Ishikawa (cell line): Measurements from ENCODE around the gene CDK1.

ENCODE experiments used
- CEBPB ChIP-seq: IDR thresholded peaks from 2 replicates; pipeline ENCODE4 v1.6.1; 2012
- CREB1 ChIP-seq: IDR thresholded peaks from 2 replicates; pipeline ENCODE4 v1.6.1; 2012; ENCODE audit warnings: low read depth
- EGR1 ChIP-seq: IDR thresholded peaks from 2 replicates; pipeline ENCODE4 v1.6.1; 2012
- EP300 ChIP-seq: IDR thresholded peaks from 2 replicates; pipeline ENCODE4 v1.6.1; 2012; ENCODE audit warnings: borderline replicate concordance
- FOXM1 ChIP-seq: IDR thresholded peaks from 2 replicates; pipeline ENCODE4 v1.6.1; 2012; ENCODE audit warnings: low read depth, borderline replicate concordance
- MAX ChIP-seq: IDR thresholded peaks from 2 replicates; pipeline ENCODE4 v1.6.1; 2012
- NFIC ChIP-seq: IDR thresholded peaks from 2 replicates; pipeline ENCODE4 v1.6.1; 2012
- RAD21 ChIP-seq: IDR thresholded peaks from 2 replicates; pipeline ENCODE4 v1.6.1; 2012; ENCODE audit warnings: low read depth
- TAF1 ChIP-seq: IDR thresholded peaks from 2 replicates; pipeline ENCODE4 v1.6.1; 2012; ENCODE audit warnings: low read depth, mild to moderate bottlenecking
- TCF12 ChIP-seq: IDR thresholded peaks from 2 replicates; pipeline ENCODE4 v1.6.1; 2012; ENCODE audit warnings: low read depth
- TEAD4 ChIP-seq: IDR thresholded peaks from 2 replicates; pipeline ENCODE4 v1.6.1; 2012
- USF1 ChIP-seq: IDR thresholded peaks from 2 replicates; pipeline ENCODE4 v1.6.1; 2012
- YY1 ChIP-seq: IDR thresholded peaks from 2 replicates; pipeline ENCODE4 v1.6.1; 2012; ENCODE audit warnings: low read depth
- ZBTB7A ChIP-seq: IDR thresholded peaks from 2 replicates; pipeline ENCODE4 v1.6.1; 2012; ENCODE audit warnings: low read depth
- TF ChIP-seq, protein P1 (sequence below): IDR thresholded peaks from 2 replicates; pipeline ENCODE4 v1.6.1; 2012; ENCODE audit warnings: low read depth, mild to moderate bottlenecking

CDK1 gene

DNA sequence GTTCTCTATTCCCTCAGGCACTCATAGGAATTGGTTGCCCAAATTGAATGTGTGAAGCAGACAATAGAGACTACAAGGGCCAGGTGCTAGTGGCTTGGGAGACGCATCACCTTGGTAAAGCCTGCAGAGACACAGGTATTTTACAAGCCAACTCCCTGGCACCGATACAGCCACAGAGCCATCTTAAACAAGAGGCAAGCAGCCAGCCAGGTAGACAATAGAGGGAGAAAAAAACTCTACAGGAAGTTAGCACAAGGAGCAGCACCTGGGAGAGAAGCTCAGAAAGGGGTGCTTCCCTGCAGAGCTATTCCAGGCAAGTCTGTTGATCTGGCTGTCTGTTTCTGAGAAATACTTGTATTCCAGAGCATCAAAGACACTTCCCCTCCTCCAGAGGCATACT lies 43.0 kb upstream of the CDK1 start:
- no peak for TF ChIP-seq FOXM1
- TF ChIP-seq NFIC, result peak; percentile 32; the same call in 1 of the 2 replicates
- no peak for TF ChIP-seq ZBTB7A

GRCh38 chr10:60737242-60737641 lies 41.0 kb upstream of the CDK1 start:
- no peak for TF ChIP-seq ZBTB7A
- TF ChIP-seq MAX, result no peak
- no peak for TF ChIP-seq FOXM1
- no peak for TF ChIP-seq EGR1
- no peak for TF ChIP-seq TCF12
- no peak for TF ChIP-seq EP300
- no peak for TF ChIP-seq TEAD4
- no peak for TF ChIP-seq USF1
- TF ChIP-seq RAD21, result no peak
- no peak for TF ChIP-seq CEBPB
- no peak for TF ChIP-seq YY1
- no peak for TF ChIP-seq TAF1
- TF ChIP-seq, protein P1, sequence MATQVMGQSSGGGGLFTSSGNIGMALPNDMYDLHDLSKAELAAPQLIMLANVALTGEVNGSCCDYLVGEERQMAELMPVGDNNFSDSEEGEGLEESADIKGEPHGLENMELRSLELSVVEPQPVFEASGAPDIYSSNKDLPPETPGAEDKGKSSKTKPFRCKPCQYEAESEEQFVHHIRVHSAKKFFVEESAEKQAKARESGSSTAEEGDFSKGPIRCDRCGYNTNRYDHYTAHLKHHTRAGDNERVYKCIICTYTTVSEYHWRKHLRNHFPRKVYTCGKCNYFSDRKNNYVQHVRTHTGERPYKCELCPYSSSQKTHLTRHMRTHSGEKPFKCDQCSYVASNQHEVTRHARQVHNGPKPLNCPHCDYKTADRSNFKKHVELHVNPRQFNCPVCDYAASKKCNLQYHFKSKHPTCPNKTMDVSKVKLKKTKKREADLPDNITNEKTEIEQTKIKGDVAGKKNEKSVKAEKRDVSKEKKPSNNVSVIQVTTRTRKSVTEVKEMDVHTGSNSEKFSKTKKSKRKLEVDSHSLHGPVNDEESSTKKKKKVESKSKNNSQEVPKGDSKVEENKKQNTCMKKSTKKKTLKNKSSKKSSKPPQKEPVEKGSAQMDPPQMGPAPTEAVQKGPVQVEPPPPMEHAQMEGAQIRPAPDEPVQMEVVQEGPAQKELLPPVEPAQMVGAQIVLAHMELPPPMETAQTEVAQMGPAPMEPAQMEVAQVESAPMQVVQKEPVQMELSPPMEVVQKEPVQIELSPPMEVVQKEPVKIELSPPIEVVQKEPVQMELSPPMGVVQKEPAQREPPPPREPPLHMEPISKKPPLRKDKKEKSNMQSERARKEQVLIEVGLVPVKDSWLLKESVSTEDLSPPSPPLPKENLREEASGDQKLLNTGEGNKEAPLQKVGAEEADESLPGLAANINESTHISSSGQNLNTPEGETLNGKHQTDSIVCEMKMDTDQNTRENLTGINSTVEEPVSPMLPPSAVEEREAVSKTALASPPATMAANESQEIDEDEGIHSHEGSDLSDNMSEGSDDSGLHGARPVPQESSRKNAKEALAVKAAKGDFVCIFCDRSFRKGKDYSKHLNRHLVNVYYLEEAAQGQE, result no peak
- TF ChIP-seq CREB1, result no peak
- no peak for TF ChIP-seq NFIC

DNA sequence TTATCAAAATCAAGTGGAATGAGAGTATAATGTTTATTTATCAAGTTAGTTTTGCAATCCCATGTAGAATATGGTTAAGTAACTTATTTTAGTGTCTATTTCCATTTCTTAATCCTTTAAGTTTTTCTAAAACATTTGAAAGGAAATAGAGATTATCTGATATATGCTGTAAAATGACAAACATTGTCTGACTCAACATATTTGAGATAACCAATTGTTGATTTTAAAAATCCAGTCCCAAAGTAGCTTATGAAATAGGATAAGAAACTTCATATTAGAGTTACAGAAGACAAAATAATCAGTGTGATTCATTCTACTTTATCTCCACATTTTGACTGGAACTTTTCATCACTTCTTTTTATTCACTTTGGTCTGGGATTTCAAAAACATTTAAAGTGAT lies 38.7 kb upstream of the CDK1 start:
- TF ChIP-seq, protein P1, result no peak
- TF ChIP-seq ZBTB7A (no peak), FOXM1 (no peak), YY1 (no peak), EGR1 (no peak), CREB1 (no peak), TCF12 (no peak), EP300 (no peak), CEBPB (no peak), TAF1 (no peak), NFIC (no peak), USF1 (no peak), MAX (no peak), TEAD4 (no peak), RAD21 (no peak)

DNA sequence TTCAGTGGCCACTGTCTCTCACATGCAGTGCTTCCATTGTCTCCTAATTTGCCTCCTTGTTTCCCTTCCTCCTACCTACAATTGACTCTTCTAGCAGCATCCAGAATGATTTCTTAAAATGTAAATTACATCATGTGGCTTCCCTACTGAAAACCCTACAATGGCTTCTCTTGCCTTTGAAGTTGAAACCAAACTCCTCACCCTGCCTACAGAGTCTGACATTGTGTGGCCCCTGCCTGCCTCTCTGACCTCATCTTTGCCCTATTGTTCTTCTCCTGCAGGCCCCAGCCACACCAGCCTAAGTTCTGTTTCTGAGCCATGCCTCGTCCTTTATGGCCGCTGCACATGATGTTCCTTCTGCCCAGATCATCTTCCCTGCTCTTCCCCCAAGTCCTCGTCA lies 35.8 kb upstream of the CDK1 start:
- TF ChIP-seq ZBTB7A (no peak), TCF12 (no peak), CEBPB (no peak), RAD21 (no peak), NFIC (no peak), TAF1 (no peak), MAX (no peak), CREB1 (no peak)
- TF ChIP-seq, protein P1, result no peak

DNA sequence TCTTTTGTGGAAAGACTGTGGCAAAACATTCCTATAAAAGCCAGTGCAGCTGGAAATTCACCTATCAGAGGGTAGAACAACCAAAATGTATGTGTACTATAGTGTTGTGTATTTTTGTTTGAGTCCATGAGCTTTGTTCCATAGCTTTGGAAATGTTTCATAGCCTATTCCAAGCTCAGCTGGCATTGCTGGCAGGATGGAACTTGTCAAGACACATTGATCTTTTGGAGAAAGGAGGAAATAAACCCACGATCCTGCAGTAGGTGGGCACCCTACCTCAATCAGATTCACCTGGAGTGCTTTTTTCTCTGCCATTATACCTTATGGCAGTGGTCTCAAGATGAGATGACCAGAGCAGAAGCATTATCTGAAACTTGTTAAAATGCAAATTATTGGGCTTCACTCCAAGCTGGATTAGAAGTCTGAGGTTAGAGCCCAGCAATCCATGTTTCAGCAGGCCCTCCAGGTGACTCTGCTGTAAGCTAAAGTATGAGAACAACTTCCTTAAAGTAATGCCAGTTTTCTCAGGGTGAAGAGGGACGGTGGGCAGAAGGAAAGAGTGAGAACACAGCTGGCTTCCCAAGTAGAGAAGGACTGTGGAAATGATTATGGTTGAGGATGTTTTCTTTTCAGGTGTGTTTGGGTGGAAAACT lies 30.3 kb upstream of the CDK1 start:
- no peak for TF ChIP-seq CEBPB
- TF ChIP-seq FOXM1, result no peak
- TF ChIP-seq RAD21, result no peak
- TF ChIP-seq CREB1, result no peak
- no peak for TF ChIP-seq MAX
- TF ChIP-seq, protein P1, result no peak
- TF ChIP-seq NFIC, result no peak
- no peak for TF ChIP-seq USF1
- TF ChIP-seq ZBTB7A, result no peak
- no peak for TF ChIP-seq EGR1
- TF ChIP-seq EP300, result no peak
- TF ChIP-seq TAF1, result no peak
- TF ChIP-seq YY1, result no peak
- no peak for TF ChIP-seq TCF12
- no peak for TF ChIP-seq TEAD4
